GM19438 (cell line): Measurements from ENCODE around the gene CCDC185.
"Not testable (repeated sequence)": the region's sequence is repeated elsewhere in the genome, so short reads cannot be mapped to it uniquely, and the experiment has no call there.

Experiments
- ATAC-seq: cut with Tn5 transposase; IDR thresholded peaks from one replicate; pipeline ENCODE4 v1.9.1; 2021; ENCODE audit warnings: low read depth; ENCODE audit not compliant: unreplicated experiment

Gene CCDC185

DNA sequence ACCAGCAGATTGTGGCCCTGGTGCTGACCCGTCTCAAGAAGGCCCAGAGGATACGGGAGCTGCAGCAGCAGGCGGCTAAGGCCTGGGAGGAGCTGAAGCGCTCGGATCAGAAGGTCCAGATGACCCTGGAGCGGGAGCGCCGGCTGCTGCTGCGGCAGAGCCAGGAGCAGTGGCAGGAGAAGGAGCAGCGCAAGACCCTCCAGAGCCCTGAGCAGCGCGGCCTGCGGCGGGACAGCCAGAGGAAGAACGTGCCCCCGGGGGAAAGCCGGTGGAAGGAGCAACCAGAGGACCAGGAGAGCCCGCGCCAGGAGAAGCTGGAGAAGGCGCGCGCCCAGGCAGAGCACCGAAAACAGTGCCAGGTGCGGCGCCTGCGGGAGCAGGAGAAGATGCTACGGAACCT is 1.0 kb downstream of the CCDC185 start:
- no peak for ATAC-seq

DNA sequence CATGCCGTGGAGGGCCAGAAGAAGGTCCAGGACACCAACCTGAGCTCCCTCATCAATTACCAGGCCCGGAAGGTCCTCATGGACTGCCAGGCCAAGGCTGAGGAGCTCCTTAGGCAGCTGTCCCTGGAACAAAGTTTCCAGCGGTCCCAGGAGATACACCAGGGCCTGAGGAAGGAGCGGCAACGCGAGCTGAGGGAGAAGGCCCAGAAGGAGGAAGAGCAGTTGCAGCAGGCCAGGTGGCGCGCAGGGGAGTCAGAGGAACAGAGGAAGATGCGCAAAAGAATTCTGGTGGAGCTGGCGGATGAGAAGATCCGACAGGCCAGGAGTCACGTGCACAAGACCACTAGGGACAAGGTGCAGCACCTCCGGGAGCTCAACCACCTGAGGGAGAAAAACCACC is 1.5 kb downstream of the CCDC185 start:
- ATAC-seq, result no peak

DNA sequence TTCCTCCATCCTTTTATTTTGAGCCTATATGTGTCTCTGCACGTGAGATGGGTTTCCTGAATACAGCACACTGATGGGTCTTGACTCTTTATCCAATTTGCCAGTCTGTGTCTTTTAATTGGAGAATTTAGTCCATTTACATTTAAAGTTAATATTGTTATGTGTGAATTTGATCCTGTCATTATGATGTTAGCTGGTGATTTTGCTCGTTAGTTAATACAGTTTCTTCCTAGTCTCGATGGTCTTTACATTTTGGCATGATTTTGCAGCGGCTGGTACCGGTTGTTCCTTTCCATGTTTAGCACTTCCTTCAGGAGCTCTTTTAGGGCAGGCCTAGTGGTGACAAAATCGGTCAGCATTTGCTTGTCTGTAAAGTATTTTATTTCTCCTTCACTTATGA is 6.2 kb downstream of the CCDC185 start:
- not testable (repeated sequence) for ATAC-seq

DNA sequence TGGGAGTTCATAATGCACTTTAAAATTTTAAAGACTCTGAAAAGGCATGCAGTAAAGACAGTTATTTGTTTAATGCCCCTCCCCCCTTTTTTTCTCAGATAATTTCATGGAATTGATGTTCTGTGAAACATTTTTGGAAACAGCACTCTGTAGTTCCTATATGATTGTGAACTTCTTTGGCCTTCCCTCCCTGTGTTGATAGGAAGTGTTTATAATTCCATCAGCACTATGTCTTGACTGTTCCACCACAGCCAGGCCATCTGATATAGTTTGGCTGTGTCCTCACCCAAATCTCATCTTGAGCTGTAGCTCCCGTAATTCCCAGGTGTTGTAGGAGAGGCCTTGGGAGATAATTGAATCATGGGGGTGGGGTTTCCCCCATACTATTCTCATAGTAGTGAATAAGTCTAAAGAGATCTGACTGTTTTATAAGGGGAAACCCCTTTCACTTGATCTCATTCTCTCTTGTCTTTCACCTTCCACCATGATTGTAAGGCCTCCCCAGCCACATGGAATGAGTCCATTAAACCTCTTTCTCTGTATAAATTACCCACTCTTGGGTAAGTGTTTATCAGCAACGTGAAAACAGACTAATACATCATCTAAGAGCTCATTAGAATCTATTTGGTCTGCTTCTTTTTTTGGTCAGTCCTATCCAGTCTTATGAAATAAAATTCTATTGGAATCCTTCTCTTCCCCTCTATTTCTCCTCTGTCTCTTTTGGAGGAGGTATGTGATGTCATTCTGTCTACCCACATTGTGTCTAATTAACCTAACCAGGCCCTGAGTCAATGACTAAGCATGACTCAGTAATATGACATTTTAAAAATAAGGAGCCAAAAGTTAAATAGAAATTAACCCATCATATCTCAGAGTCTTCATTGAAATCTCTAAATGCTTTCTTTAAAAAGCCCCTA is 8.9 kb downstream of the CCDC185 start:
- no peak for ATAC-seq

DNA sequence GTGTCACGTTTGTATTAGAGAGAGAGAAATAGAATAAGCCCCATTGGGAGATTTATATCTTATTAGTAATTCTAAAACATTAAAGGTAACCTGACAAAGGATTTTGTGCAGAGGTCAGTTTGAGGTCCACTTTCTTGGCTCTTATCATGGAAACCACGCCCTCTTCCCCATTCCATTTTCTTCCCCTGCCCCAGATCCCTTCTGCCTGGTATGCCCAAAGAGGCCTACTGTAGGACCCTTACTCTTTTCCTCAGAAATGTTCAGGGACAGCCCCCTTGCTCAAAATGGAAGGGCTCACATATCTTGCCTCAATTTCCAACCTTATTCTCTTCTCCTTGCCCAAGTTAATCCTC is 9.6 kb downstream of the CCDC185 start:
- no peak for ATAC-seq

DNA sequence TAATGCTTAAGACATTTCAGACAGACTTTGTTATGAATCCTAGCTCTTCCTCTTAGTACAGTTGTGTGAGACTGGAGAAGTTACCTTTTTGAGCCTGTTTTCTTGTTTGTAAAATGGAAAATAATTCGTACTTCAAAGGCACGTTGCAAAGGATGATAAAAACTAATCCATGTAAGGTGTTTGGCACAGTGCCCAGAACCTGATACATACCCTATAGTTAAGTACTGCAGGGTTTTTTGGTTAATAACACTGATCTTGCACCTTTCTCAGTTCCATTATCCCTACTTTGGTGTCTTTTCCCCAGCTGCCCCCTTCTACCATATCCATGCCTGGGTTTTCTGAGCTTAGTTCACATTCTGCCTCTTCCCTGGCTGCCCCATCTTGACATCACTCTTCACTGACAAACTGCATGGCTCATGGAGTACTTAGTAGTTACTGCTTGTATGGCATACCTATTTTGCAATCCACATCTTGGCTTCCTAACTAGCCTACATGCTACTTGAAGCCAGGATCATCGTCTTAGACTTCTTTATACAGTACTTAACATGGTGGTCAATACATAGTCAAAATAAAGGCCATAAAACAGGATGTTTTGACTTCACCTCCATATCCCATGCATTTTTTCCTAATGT is 10.1 kb downstream of the CCDC185 start:
- no peak for ATAC-seq

DNA sequence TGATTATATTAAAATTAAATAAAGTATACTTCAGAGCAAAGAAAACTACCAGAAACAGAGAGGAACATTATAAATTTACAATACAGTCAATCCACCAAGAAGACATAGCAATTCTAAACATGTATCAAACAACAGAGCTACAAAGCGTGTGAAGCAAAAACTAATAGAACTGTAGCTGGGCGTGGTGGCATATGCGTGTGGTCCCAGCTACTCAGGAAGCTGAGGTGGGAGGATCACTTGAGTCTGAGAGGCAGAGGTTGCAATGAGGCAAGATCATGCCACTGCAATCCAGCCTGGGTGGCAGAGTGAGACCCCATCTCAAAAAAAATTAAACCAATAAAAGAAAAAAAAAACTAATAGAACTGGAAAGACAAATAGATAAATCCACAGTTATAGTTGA is 12.3 kb downstream of the CCDC185 start:
- no peak for ATAC-seq

DNA sequence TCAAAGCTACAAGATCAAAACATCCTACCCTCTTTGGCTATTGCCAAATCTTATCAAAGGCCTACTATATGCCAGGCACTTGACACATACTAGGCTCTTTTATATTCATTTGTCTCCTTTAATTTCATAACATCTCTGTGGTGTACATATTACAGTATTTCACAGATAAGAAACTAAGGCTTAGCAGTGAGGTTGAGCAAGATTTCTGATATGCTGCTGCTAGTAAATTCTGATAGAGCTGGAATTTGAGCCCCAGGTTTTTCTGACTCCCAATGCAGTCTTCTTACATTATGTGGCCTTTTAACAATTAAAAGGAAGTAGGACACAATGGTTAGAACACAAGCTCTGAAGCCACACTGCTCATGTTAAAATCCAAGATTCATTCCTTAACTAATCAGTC is 16.8 kb downstream of the CCDC185 start:
- no peak for ATAC-seq

DNA sequence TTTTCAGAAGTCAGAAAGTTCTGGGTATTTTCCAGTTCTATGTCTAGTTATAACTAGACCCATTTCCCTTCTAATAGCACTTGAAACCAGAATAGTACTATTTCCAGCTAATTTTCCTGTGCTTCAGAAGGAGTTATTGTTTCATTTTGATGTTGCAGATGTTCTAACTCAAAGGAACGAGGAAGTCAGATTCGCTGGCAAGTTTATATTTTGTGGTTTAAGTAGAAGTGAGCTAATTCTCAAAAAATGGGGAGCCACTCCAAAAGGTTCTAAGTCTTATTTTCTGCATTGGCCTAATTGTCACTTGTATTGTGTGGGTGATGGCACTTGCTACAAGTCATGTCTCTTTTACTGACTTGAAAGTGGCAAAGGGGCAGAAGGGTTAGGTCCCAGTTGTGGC is 18.1 kb downstream of the CCDC185 start:
- no peak for ATAC-seq

DNA sequence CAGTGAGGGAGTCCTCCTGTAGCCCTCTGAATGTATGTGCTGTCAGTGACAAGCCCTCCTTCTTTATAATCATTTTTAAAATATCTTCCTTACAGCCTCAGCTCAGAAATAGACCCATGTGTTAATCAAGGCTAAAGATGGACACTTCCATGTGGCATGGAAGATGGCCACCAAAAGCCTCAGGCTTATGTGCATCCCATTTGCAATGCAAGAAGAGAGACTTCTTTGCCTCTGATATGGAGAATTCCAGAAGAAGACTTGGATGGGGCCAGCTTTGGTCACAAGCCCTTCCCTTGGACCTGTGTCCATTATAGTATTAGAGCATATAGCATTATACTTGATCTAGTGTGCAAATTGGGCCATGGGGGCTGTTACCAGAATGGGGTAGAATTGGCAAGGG is 18.5 kb downstream of the CCDC185 start:
- ATAC-seq, result no peak

DNA sequence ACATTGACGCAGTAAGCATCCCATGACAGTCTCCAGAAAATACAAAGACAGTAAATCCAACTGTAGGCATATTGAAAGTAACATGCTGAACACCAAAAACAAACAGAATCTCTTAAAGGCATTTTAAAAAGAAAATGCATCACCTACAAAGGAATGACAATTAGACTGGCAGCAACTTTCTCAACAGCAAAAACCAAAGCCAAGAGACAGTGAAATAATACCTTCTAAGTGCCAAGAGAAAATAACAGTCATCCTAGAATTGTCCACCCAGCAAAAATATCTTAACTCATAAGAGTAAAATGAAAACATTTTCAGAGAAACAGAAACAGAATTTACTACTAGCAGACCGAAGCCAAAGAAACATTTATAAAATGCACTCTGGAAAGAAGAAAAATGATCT is 20.0 kb downstream of the CCDC185 start:
- ATAC-seq, result no peak

DNA sequence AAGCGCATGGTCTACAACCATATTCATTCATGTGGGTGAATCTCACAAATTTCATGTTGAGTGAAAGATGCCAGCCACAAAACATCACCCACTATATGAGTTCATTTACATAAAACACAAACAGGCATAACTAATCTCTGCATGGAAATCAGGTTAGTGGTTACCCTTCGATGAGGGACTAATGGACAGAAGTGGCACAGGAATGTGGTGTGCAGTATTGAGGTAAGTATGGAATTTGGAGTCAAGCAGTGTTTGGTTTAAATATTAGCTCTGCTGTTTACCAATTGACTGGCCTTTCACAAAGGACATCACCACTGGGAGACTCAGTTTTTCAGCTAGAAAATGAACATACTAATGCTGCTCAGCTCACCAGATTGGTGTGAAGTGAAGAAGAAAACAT is 24.2 kb downstream of the CCDC185 start:
- no peak for ATAC-seq

DNA sequence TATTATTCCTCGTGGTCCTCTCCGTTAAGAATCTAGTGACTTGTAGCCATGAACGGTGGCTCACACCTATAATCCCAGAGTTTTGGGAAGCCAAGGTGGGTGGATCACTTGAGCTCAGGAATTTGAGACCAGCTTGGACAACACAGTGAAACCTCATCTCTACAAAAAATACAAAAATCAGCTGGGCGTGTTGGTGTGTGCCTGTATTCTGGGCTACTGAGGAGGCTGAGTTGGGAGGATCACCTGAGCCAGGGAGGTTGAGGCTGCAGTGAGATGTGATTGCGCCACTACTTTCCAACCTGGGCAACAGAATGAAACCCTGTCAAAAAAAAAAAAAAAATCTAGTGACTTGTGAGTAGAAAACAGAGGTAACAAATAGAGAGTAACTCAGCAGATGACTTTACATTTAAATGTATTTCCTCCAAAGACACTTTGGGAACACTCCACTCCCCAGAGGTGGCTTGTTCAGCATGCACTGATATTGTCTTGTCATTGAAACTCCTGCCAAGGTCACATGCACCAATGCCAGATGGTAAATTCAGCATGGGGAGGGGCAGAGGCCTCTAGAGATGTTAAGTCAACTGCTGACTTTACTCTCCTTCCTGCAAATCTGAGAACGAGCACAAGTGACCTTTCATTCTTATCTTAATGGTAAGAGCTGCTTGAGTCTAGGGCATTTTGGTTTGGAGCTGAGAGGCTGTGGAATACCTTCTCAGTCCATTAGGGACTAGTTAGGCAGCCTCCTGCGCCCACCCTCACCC is 24.9 kb downstream of the CCDC185 start:
- no peak for ATAC-seq

DNA sequence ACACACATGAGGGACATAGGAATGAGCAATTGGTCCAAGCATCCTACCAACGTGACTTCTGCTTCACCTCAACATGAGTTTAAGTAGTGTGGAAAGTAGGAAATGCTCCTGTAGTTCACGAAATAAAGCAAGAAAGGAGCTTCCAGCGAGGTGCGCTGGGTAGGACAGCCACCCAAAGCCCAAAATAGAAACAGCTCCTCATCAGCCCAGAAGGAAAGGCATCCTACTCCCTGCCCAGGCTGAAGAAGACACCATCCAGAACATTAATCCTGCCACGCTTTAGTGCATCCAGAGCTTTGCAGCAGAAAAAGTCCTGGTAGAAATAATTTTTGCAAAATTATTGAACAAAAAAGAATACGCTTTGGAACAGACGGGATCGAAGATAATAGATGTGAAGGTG is 25.9 kb downstream of the CCDC185 start:
- no peak for ATAC-seq

DNA sequence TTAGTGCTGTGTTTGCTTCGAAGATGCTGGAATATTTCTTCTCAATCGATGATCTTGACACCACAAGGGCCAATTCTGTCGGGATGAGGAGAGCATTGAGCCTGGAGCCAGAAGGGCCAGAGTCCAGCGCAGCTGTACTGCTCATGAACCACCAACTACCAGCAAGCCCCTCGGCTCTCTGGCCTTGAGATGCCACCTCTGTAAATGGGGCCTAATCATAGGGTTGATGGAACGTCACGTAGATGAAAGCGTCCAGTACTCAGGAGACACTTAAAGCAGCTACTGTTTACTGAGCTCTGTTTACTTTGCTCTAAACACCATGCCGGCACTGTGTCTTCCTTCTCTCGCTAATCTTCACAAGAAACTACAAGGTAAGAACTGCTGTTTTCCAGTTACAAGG is 26.3 kb downstream of the CCDC185 start:
- ATAC-seq, result no peak

DNA sequence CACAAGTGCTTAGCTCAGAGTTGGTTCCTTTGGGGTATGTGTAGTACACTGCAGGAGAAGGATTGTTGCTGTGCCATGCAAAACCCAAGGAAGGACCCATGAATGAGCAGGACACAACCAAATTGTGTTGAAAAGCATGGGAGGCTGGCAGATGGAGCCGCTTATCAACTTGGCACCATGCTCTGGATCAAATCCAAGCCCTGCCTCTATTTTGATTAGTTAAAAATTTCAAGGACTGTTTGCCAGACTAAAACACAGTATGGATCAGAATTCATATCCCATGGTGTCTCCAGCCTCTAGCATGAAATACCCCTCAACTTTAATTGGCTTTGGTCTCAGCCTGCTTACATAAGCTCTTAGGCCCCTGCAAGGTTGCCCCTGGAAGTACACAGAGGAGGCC is 27.8 kb downstream of the CCDC185 start:
- ATAC-seq, result no peak

DNA sequence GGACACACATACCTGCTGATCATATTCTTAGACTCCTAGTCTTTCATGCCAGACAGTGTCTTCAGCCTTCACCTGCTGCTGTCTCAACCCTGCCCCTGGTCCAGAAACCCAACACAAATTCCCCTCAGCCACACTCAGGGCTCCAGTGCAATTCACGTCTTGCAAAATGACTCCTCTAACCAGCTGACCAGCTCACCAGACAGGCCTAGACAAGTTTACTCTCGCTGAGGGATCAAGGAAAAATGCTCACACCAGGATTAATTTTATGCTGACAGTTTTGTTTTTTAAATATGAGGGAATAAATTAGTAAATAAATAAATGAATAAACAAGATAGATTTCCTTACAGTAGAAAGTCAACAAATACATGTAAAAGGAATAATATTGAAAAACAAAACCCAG is 28.5 kb downstream of the CCDC185 start:
- no peak for ATAC-seq

DNA sequence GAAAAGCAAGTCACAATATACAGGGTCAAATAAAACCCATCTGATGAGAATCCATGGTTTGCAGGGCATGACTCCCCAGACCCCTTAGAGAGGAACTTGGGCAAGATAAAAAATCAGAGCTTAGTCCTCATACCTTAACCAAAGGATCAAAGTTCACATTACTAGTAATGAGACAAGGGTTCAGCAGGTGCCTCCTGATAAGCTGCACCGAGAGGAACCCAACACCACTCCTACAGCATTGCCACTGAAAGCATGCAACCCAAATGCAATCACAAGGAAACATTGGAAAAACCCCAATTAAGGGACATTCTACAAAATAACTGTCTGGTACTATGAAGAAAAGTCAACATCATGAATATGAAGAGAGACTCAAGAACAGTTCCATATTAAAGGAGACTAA is 29.7 kb downstream of the CCDC185 start:
- no peak for ATAC-seq

DNA sequence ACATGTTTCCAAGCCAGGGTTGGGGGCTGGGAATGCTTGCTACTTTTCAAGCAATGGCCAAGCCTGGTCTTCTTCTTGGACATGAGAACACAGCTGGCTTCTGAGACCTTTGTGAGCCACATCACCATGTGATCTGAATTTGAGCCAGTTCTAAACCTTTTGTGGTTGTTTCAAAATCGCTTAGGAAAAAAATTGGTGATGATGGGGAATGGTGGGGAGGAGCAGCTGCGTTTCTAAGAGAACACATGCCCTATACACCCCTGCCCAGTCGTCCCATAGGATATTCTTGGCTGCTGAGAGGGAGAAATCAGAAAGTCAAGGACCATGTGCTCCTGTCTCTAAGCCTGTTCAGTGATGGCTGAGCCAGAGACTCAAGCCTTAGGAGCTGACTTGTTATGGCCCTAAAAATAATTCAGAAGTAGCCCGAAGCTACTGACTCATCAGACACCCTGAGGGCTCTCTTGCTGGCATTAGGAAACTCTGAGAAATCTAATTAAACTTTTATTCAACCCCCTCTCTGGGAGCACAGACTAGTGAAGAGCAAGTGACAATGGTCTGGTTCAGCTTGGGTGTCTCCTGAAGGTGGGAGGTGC is 30.5 kb downstream of the CCDC185 start:
- no peak for ATAC-seq

DNA sequence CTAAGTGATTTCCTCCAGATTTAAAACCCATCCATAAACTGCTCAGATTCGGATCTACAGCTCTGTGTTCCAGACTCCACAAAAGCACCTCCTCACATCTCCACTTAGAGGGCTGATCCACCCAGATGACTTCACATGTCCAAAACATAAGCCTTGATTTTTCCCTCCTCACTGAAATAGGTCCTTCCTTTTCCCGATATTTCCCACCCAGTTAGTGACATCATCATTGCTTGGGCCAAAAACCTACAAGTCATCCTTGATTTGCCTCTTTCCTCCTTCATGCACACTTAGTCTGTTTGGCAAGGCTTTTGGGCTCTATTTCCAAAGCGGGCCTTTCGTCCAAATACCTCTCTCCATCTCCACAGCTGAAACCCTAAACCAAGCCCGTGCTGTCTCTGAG is 32.3 kb downstream of the CCDC185 start:
- ATAC-seq, result no peak

DNA sequence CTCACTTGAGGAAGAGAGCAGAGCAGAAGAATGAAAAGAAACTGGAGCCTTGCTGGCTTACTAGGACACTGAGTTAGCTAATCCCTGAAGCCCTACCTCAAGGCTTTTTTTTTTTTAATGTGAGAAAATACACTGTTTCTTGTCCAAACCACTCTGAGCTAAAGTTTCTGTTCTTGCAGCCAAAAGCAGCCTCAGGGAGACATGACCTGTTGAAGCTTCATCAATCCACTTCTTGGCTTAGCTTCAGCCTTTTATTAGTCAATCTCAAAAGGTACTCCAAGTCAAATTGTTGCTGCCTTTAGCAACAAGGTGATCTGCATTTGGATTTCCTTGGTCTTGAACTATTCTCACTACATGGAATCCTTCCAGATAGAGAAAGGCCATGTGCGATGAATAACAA is 33.7 kb downstream of the CCDC185 start:
- no peak for ATAC-seq
